ENCODE measurements around the gene PER3. TPM values are rescaled to one million over a fixed set of nuclear protein-coding genes. Genes with fewer than 3 reads are reported as not detected.

PER3 gene
- total RNA-seq, 6 experiments from 2014 or later: 8.7 to 26.2 (median 13.5) TPM

DNA sequence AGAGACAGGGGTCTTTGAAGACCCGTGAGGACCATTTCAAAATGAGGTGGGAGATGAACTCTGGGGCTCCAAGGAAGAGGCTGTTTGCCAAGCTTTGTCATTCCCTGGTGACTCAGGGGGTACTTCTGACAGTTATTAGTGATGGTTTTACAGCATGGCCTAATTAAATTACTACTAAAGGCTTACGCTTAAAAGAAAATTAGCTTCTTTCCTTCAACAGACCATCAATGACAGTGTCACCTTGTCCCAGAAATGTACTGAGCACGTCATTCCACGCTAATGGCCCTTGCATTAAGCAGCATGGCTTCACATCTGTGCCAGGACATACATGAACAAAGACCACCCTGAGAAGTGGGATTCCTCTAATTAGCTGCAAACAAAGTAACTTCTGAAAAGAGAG, 73.9 kb downstream of the PER3 start:
- no peaks in the 10 kb centered on the region for H3K36me3 ChIP-seq
- DNase-seq: no peak
- H3K27me3 ChIP-seq: no peaks in the 10 kb centered on the region
- no peak overlapping the region for H3K27ac ChIP-seq
- no peaks in the 10 kb centered on the region for H3K4me1 ChIP-seq
- intact Hi-C loops (cut with DNase I): no loop called here
- TF ChIP-seq POLR2A (IDR thresholded peaks at IDR 0.05): no peak
- TF ChIP-seq, protein P1, sequence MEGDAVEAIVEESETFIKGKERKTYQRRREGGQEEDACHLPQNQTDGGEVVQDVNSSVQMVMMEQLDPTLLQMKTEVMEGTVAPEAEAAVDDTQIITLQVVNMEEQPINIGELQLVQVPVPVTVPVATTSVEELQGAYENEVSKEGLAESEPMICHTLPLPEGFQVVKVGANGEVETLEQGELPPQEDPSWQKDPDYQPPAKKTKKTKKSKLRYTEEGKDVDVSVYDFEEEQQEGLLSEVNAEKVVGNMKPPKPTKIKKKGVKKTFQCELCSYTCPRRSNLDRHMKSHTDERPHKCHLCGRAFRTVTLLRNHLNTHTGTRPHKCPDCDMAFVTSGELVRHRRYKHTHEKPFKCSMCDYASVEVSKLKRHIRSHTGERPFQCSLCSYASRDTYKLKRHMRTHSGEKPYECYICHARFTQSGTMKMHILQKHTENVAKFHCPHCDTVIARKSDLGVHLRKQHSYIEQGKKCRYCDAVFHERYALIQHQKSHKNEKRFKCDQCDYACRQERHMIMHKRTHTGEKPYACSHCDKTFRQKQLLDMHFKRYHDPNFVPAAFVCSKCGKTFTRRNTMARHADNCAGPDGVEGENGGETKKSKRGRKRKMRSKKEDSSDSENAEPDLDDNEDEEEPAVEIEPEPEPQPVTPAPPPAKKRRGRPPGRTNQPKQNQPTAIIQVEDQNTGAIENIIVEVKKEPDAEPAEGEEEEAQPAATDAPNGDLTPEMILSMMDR (IDR thresholded peaks at IDR 0.05): no peak
- H3K9me3 ChIP-seq: no peaks in the 10 kb centered on the region
- no peak overlapping the region for H3K4me3 ChIP-seq
- WGBS (ENCODE audit: insufficient coverage, low coverage, low lambda C conversion rate, missing lambda C conversion rate): 78% methylated on average over 4 of the region's 4 CpGs
- ATAC-seq: no peak

DNA sequence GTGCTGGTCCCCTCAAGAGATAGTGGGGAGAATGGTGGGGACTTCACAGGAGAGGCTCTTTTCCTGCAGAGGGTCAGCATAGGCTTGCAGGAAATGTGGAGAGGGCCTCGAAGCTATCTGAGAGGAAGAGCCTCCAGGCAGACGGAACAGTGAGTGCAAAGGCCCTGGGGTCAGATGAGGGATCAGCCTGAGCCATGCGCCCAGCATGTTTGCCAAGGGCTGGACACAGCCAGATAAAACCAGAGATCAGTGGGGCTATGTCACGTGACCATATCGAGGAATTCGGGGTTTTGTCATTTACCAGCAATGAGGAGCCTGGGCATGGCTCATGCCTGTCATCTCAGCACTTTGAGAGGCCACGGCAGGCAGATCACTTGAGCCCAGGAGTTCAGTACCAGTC, 75.3 kb downstream of the PER3 start:
- 59% methylated on average over 6 of the region's 7 CpGs for WGBS (ENCODE audit: insufficient coverage, low coverage, low lambda C conversion rate, missing lambda C conversion rate)
- H3K36me3 ChIP-seq: no peaks in the 10 kb centered on the region
- TF ChIP-seq, protein P1 (IDR thresholded peaks at IDR 0.05): no peak
- TF ChIP-seq POLR2A (IDR thresholded peaks at IDR 0.05): no peak
- no peak overlapping the region for H3K27ac ChIP-seq
- intact Hi-C loops (cut with DNase I): no loop called here
- ATAC-seq: no peak
- H3K4me3 ChIP-seq: no peak overlapping the region
- no peaks in the 10 kb centered on the region for H3K4me1 ChIP-seq
- no peaks in the 10 kb centered on the region for H3K27me3 ChIP-seq
- no peak for DNase-seq
- no peaks in the 10 kb centered on the region for H3K9me3 ChIP-seq

DNA sequence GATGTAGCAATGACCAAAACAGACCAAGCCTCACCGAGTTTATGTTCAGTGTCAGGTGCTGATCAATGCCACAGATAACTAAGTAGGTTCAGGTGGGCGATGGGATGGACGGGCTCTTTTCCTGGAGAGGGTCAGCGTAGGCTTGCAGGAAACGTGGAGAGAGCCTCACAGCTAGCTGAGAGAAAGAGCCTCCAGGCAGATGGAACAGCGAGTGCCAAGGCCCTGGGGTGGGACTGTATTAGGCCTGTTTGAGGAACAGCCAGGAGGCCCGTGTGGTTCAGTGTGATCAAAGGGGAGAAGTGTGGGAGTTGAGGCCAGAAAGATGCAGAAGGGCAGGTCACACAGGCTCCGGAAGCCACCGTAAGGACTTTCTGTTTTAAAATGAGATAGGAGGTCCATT, 76.0 kb downstream of the PER3 start:
- Histone ChIP-seq H3K27me3 (no peaks in the 10 kb centered on the region), H3K9me3 (no peaks in the 10 kb centered on the region), H3K4me3 (no peak overlapping the region), H3K4me1 (no peaks in the 10 kb centered on the region), H3K27ac (no peak overlapping the region), H3K36me3 (no peaks in the 10 kb centered on the region)
- DNase-seq: no peak
- intact Hi-C loops (cut with DNase I): no loop called here
- TF ChIP-seq POLR2A (IDR thresholded peaks at IDR 0.05): no peak
- TF ChIP-seq, protein P1 (IDR thresholded peaks at IDR 0.05): no peak
- 78% methylated on average over 9 of the region's 9 CpGs for WGBS (ENCODE audit: insufficient coverage, low coverage, low lambda C conversion rate, missing lambda C conversion rate)
- ATAC-seq: no peak

DNA sequence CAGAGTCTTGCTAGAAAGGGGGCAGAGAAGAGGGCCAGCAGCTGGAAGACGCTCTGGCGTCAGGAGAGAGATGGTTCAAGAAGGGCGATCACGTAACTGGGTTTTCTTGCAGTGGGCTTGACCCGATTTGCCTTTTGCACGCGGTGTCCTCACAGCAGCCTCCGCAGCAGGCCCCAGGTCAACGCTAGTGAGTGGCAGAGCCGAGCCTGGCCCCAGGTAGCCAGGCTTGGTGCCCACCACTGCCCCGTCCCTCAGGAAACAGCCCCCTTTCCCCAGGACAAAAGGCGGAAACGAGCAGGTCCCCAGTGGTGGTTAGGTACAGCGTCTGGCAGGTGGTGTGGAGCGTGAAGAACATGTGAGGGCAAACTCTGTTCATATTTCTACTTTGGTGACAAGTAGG, 77.4 kb downstream of the PER3 start:
- 89% methylated on average over 9 of the region's 15 CpGs for WGBS (ENCODE audit: insufficient coverage, low coverage, low lambda C conversion rate, missing lambda C conversion rate)
- Histone ChIP-seq H3K27ac (no peak overlapping the region), H3K4me3 (no peak overlapping the region), H3K36me3 (no peaks in the 10 kb centered on the region), H3K9me3 (no peaks in the 10 kb centered on the region), H3K4me1 (no peaks in the 10 kb centered on the region), H3K27me3 (no peaks in the 10 kb centered on the region)
- no peak for ATAC-seq
- no peak for DNase-seq
- intact Hi-C loops (cut with DNase I): no loop called here
- TF ChIP-seq POLR2A (IDR thresholded peaks at IDR 0.05): no peak
- TF ChIP-seq, protein P1 (IDR thresholded peaks at IDR 0.05): no peak

Measured in right lobe of liver (tissue), 6 donors.